H1 (cell line): ENCODE measurements around the gene PTPRG.

Experiments used
- CTCF ChIP-seq, 3 experiments: IDR thresholded peaks; 1 replicate in 2 of 3; 2 replicates in 1 of 3; pipeline versions ENCODE4 v1.5.1 to v1.6.1; 2011; ENCODE audit warnings: low read length in 3 of 3, mild to moderate bottlenecking in 3 of 3, inconsistent platforms in 2 of 3, low read depth in 1 of 3, moderate library complexity in 1 of 3; ENCODE audit not compliant: insufficient read depth in 1 of 3; ENCODE audit errors: control extremely low read depth in 1 of 3
- EZH2 ChIP-seq: fragments of 200-600 bp; sonication (generic); IDR thresholded peaks from 2 replicates; pipeline ENCODE4 v1.7.1; 2012; ENCODE audit warnings: low read depth, mild to moderate bottlenecking, moderate library complexity, low read length, inconsistent platforms; ENCODE audit not compliant: severe bottlenecking
- JUND ChIP-seq: IDR thresholded peaks from 2 replicates; pipeline ENCODE4 v1.6.1; 2011; ENCODE audit warnings: mild to moderate bottlenecking, improper control_type of control experiment, low read length
- MAFK ChIP-seq: IDR thresholded peaks from 2 replicates; pipeline ENCODE4 v1.6.1; 2012; ENCODE audit warnings: low read depth, mild to moderate bottlenecking, improper control_type of control experiment, low read length
- POLR2A ChIP-seq, 2 experiments: IDR thresholded peaks; 1 replicate in 1 of 2; 2 replicates in 1 of 2; pipeline ENCODE4 v1.6.1; 2011; ENCODE audit warnings: low read depth in 2 of 2, low read length in 2 of 2, mild to moderate bottlenecking in 2 of 2; ENCODE audit errors: control extremely low read depth in 1 of 2
- POLR2AphosphoS5 ChIP-seq: IDR thresholded peaks from 2 replicates; pipeline ENCODE4 v1.6.1; 2011; ENCODE audit warnings: low read depth, low read length
- RBBP5 ChIP-seq: IDR thresholded peaks from 2 replicates; pipeline ENCODE4 v1.7.1; 2012; ENCODE audit warnings: low read depth, mild to moderate bottlenecking, inconsistent platforms, low read length, moderate library complexity, borderline replicate concordance
- SIN3A ChIP-seq, 2 experiments: IDR thresholded peaks in 1 of 2; conservative IDR thresholded peaks in 1 of 2; 2 replicates each; pipeline ENCODE4 v1.6.1; 2011 to 2012; ENCODE audit warnings: low read length in 2 of 2, improper control_type of control experiment in 1 of 2, low read depth in 1 of 2, mild to moderate bottlenecking in 1 of 2
- USF2 ChIP-seq: IDR thresholded peaks from 2 replicates; pipeline ENCODE4 v1.6.1; 2011; ENCODE audit warnings: low read length, improper control_type of control experiment
- ZNF274 ChIP-seq: IDR thresholded peaks from 2 replicates; pipeline ENCODE4 v1.7.0; 2012; ENCODE audit warnings: low read length, borderline replicate concordance; ENCODE audit errors: extremely low read depth

- TF ChIP-seq RBBP5 (no peak), POLR2AphosphoS5 (no peak), POLR2A (IDR thresholded peaks at IDR 0.05; ENCODE audit: control extremely low read depth in 1 of 2, low read depth in 2 of 2, low read length in 2 of 2) (no peak), CTCF (IDR thresholded peaks at IDR 0.05; ENCODE audit: control extremely low read depth in 1 of 3, insufficient read depth in 1 of 3, low read depth in 1 of 3, low read length in 3 of 3) (no peak), MAFK (no peak), EZH2 (no peak), SIN3A (conservative IDR thresholded peaks at IDR 0.05 in 1 of 2, IDR thresholded peaks at IDR 0.05 in 1 of 2; ENCODE audit: low read depth in 1 of 2, low read length in 2 of 2) (no peak), ZNF274 (no peak), USF2 (no peak), JUND (no peak)
These were observed 65.1 kb downstream of the PTPRG start for GRCh38 chr3:61626484-61626883.
